K562 (cell line): ENCODE results near the gene ARMC9. TPM values are rescaled to one million over a fixed set of nuclear protein-coding genes. Genes with fewer than 3 reads are reported as not detected.

ENCODE experiments used
- CXXC5 ChIP-seq: fragments of 250-450 bp; sonication (Bioruptor Pico); IDR thresholded peaks from 2 replicates; pipeline ENCODE4 v1.8.0; 2022; ENCODE audit warnings: inconsistent platforms, mild to moderate bottlenecking, moderate library complexity
- ESRRA ChIP-seq: fragments of 450-650 bp; IDR thresholded peaks from 2 replicates; pipeline ENCODE4 v1.6.1; 2014; ENCODE audit warnings: low read depth, mild to moderate bottlenecking, moderate library complexity, borderline replicate concordance
- FOSL1 ChIP-seq: fragments of 200-800 bp; sonication (Bioruptor generic); conservative IDR thresholded peaks from 2 replicates; pipeline ENCODE4 v1.6.1; 2016; ENCODE audit warnings: missing genetic modification characterization, missing compliant biosample characterization
- JUNB ChIP-seq: fragments of 450-650 bp; formaldehyde crosslinking; conservative IDR thresholded peaks from 2 replicates; pipeline ENCODE4 v1.4.0; 2020; ENCODE audit warnings: mild to moderate bottlenecking
- PRDM10 ChIP-seq: fragments of 450-650 bp; IDR thresholded peaks from 2 replicates; pipeline ENCODE4 v1.6.1; 2018; ENCODE audit not compliant: partially characterized antibody
- RAD51 ChIP-seq: fragments of 450-650 bp; IDR thresholded peaks from 2 replicates; pipeline ENCODE4 v1.7.1; 2016; ENCODE audit warnings: low read depth, mild to moderate bottlenecking, borderline replicate concordance
- STAT5B ChIP-seq: fragments of 250-450 bp; sonication (Bioruptor Pico); IDR thresholded peaks from 2 replicates; pipeline ENCODE4 v1.8.0; 2021; ENCODE audit warnings: mild to moderate bottlenecking, inconsistent platforms
- SUPT5H ChIP-seq: fragments of 450-650 bp; IDR thresholded peaks from 2 replicates; pipeline ENCODE4 v1.6.1; 2016
- TFE3 ChIP-seq: fragments of 450-650 bp; formaldehyde crosslinking; IDR thresholded peaks from 2 replicates; pipeline ENCODE4 v1.4.0; 2020; ENCODE audit warnings: mild to moderate bottlenecking, mixed read lengths
- TOE1 ChIP-seq, 2 experiments: fragments of 450-650 bp in 1 of 2; sonication (generic) in 1 of 2; formaldehyde crosslinking in 1 of 2; IDR thresholded peaks; 2 replicates each; pipeline versions ENCODE4 v1.7.1 to v1.8.0; 2016 to 2022; ENCODE audit warnings: borderline replicate concordance in 2 of 2, mild to moderate bottlenecking in 2 of 2, antibody characterized with exemption in 1 of 2, inconsistent platforms in 1 of 2, low read depth in 1 of 2, missing genetic modification reagents in 1 of 2, moderate library complexity in 1 of 2
- USF1 ChIP-seq: sonication (generic); formaldehyde crosslinking; IDR thresholded peaks from 2 replicates; pipeline ENCODE4 v1.9.0; 2022; ENCODE audit warnings: mild to moderate bottlenecking, missing genetic modification reagents
- USF2 ChIP-seq: sonication (generic); formaldehyde crosslinking; IDR thresholded peaks from 2 replicates; pipeline ENCODE4 v1.5.0; 2020; ENCODE audit warnings: missing genetic modification reagents
- ZNF398 ChIP-seq: fragments of 250-450 bp; sonication (Bioruptor Pico); IDR thresholded peaks from 2 replicates; pipeline ENCODE4 v1.8.0; 2021; ENCODE audit warnings: moderate library complexity, mild to moderate bottlenecking, inconsistent platforms
- ZNF583 ChIP-seq: fragments of 250-450 bp; sonication (Bioruptor Pico); IDR thresholded peaks from 2 replicates; pipeline ENCODE4 v1.4.0; 2020
- polyA plus RNA-seq, 8 experiments: library from polyadenylated mRNA; depleted of rRNA in 4 of 8; stranded (reverse) in 5 of 8; unstranded in 3 of 8; fragments of >200 nt; fragmentation: Nextera tagmentation in 2 of 8; fragmentation: Illumina TruSeq in 1 of 8; extraction: Ambion mirVana in 2 of 8; extraction: Trizol in 1 of 8; gene quantifications; 2 replicates each; pipeline versions ENCODE4 v1.2.1 to v1.2.3, GENCODE V29; 2011 to 2014; ENCODE audit warnings: inconsistent platforms in 1 of 8, missing spikeins in 1 of 8
- total RNA-seq, 7 experiments: library from RNA; depleted of rRNA in 6 of 7; stranded (reverse); fragments of >200 nt in 6 of 7; fragmentation: Illumina TruSeq in 2 of 7; extraction: Trizol in 2 of 7; gene quantifications; 2 replicates each; pipeline versions ENCODE4 v1.2.1 to v1.2.3, GENCODE V29; 2011 to 2021; ENCODE audit warnings: low replicate concordance in 1 of 7

The ARMC9 gene
- total and polyA plus RNA-seq, 9 of the 15 experiments (the other 6 are each of a cell fraction or from before 2014, with no cell fraction given), result 0.36 to 2.3 (median 1.1) TPM

GRCh38 chr2:231182513-231182899 is 15.9 kb upstream of the ARMC9 start (continued):
- TF ChIP-seq TFE3, result peak; percentile 33
- TF ChIP-seq ESRRA, result no peak
- TF ChIP-seq RAD51, result peak; percentile 82
- TF ChIP-seq SUPT5H, result no peak
- TF ChIP-seq TOE1 (IDR thresholded peaks at IDR 0.05; ENCODE audit: borderline replicate concordance), result peak; percentile 73; the same call in 1 of the 2 replicates
- no peak for TF ChIP-seq TOE1 (CRISPR knock-in tag; IDR thresholded peaks at IDR 0.05; ENCODE audit: borderline replicate concordance, low read depth)
- TF ChIP-seq USF1 (CRISPR knock-in tag), result peak; percentile 85
- TF ChIP-seq USF2 (CRISPR knock-in tag), result peak; percentile 85
- no peak for TF ChIP-seq JUNB (CRISPR knock-in tag)
- no peak for TF ChIP-seq STAT5B (CRISPR knock-in tag)
- no peak for TF ChIP-seq ZNF398 (CRISPR knock-in tag)
- no peak for TF ChIP-seq CXXC5
- no peak for TF ChIP-seq ZNF583 (CRISPR knock-in tag)
- TF ChIP-seq PRDM10, result peak; percentile 61
- TF ChIP-seq FOSL1 (tag), result no peak
